Femur (tissue), 1 donor: ENCODE data around the gene OPTC.

Experiments
- DNase-seq: peaks from one replicate; pipeline ENCODE4 v3.0.0-alpha.2; 2017

Gene OPTC

DNA sequence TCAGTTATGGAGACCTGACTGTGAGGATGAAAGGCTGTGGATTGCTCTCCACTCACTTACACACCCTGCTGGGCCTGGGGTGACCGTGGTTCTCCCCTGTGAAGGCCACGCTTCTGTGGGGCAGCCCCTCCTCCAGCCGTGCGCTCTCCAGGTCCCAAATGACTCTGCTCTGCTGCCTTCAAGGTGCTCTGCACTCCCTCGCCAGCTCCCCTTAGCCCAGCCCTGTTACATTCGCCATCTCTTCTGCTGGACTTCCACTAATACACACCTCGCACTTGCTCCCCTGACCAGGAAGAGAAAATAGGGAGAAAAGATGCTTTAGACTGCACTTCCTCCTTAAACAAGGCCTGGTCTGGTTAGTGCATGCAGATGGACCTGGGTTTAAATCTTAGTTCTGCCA lies 24.6 kb downstream of the OPTC start:
- no peak for DNase-seq

DNA sequence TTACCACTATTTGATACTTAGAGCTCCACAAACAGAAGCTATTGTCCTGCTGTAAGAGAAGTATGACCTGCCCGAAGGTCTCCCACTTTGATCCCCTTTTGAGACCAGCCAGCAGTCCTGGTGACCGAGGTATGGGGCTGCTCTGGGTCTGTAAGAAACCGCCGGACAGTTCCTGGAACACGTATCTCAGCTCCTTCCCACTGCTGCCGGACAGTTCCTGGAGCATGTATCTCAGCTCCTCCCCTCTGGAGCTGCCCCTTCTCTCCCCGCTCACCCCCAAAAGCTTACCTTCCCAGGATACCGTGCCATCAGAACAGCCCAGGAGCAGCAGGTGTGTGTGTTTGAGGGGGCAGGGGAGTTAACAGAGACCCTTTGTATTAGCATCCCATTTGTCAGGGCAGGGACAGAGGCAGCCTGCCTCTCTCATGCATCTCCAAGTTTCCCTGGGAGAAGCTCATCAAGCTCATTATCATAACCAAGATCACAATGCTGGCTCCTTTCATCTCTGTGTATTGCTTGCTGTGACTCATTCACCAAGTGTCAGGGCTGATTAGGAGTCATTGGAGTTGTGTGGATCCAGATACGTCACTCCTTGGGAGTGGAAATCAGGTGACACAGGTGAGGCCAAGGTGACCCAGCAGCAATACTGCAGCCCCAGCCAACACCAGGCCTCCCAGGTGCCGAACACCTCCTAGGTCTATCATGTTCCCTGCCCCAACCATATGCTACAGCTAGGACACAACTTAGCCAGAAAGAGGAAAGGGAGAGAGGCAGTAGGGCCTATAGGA lies 25.3 kb downstream of the OPTC start:
- DNase-seq, result no peak

DNA sequence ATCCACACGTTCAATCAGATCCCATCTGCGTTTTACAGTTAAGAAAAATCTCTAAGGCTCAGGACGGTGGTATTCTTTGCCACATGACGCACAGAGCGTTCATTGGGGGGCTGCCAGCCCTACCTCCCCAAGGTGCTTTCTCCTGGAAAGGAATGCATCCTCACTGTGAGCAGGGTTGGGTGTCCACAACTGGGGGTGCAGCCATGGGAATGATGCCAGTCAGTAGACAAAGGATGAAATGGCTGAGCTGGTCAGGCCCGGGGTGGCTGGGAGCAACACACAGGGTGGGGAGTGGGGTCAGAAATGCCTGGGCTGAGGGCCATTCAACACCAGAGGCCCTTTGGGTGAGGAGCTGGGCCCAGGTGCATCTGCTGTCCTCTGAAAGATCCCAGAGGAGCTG lies 25.9 kb downstream of the OPTC start:
- DNase-seq, result no peak

DNA sequence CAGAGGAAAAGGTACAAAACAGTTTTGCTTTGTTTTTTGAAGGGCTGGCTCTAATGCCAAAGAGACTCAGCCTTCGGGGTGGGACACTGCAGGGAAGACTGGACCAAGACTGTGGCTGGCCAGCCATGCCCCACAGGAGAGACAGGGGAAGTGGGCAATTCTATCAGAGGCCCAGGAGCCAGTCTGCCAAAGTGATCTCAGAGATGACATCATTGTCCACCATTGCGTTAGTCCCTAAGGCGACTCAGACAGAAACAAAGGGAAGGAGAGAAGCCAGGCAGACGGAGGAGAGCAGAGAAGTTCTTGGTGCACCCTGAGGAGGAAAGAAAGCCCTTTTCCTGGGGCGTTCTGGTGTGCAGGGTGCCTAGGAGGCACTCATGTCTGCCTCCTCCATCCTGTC lies 26.4 kb downstream of the OPTC start:
- DNase-seq, result no peak

DNA sequence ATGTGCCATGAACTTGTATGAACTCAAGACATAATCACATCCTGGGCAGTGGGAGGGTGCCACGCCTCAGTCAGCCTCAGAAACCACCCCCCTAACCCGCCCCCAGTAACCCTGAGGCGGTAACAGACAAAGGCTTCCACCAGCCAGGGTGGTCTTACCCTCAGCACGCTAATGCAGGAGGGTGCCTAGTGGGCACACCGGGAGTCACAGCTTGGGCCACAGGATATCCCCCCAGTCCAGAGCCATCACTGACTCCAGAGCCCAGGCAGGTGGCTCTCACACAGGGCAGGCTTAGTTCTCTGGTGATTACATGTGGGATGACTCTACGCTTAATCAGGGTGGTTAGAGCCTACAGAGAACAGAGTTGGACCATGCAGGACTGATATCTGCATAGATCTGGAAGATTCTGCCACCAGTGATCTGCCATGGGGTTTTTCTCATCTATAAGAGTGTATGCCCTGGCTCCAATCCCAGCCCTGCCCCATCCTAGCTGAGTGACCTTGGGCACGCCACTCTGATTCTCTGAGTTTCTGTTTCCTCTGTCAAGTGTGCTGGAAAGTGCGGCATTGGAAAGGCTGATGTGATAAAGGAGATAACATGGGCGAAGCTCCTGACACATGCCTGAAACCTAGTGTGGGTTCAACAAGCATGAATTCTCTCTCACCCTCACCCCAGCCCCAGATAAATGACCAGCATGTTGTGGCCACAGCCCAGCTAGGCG lies 27.3 kb downstream of the OPTC start:
- DNase-seq, result no peak

DNA sequence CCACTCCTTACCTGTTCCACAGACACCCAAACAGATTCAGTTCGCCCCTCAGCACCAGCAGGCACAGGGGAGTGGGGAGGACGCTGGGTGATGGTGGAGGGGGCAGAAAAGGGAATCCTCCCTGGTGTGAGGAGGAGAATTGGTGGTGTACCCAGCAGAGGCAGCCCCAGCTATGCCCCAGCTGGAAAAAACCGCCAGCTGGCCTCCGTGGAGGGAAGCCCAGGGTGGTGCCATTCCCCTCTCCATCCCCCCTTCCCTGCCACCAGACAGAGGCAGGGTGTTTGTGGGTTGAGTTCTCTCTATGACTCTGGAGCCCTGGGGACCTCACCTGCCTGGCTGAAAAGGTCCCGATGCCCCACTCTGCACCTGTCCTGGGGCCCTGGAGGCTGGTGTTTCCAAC lies 27.9 kb downstream of the OPTC start:
- no peak for DNase-seq

DNA sequence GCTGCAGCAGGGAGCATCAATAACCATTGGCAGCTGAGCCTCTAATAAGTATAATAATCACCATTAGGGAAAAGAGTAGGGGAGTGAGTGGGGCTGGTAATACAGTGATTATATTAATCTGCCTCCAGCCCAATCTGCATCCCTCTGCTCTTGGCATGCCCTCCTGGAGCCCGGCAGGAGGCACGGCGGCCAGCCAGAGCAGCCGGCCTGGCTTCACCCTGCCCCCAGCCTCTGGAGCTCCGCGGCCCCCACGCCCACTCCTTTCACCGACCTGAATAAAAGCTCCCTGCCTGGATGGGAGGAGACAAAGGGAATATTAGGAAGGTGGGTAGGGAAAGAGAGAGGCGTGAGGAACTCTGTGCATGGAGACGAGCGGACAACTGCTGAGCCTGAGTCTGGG lies 28.3 kb downstream of the OPTC start:
- no peak for DNase-seq

DNA sequence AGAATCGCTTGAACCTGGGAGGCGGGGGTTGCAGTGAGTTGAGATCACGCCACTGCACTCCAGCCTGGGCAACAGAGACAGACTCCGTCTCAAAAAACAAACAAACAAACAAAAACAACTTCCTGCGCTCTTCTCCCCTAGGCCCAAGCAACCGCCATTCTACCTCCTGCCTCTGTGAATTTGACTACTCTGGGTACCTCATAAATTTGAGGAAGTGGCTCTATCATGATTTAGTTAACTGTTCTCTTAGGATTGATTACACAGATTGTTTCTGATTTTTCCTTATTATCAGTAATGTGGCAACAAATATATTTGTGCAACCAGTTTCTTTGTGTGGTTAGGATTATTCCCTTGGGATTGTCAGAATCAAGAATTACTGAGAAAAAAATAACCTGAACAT lies 29.7 kb downstream of the OPTC start:
- DNase-seq, result no peak

DNA sequence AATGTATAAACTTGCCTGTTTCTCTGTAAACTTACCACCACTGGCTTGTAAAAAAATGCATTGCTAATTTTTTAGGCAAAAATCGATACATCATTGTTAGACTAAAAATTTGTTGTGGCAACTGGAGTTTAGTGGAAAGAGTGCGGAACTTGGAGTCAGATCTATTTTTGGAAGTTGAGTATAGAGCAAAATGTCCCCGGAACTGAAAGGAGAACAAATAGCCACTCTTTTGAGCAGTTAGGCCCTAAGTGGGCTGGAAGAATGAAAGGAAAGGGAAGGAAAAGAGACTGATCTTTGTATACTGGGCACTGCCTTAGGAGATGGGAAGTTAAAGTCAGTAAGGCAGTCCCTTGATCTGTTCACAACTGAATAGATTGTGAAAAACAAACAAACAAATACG lies 30.2 kb downstream of the OPTC start:
- no peak for DNase-seq

DNA sequence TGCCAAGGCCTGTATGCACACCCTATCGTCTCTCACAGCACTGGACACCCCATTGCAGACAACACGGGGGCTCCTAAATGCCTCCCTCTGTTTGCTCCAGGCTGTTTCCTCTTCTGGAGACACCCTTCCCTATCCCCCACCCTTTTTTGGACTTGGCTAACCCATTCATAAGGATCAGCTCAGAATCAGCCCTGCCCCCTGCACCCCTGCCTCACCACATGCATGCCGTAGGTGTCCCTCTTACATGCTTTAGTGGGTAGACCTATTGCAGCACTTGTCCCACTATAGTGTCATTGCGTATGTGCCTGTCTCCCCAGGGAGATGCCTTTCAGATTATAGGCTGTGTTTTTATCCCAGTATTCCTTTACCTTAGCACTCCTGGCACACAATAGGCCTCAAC lies 30.9 kb downstream of the OPTC start:
- DNase-seq, result no peak

DNA sequence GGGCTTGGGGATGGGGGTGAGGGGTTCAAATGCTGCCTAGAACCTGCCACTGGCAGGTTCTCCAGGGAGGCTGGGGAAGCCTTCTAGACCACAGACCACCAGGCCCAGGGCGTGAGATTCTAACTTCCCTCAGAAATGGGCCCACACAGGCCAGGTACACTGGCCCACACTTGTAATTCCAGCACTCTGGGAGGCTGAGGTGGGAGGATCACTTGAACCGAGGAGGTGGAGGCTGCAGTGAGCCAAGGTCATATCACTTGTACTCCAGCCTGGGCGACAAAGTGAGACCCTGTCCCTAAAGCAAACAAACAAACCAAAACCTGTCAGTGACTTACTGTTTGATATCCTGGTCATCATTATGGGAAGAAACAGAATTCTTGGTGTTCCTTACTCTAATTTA lies 31.7 kb downstream of the OPTC start:
- DNase-seq, result no peak

DNA sequence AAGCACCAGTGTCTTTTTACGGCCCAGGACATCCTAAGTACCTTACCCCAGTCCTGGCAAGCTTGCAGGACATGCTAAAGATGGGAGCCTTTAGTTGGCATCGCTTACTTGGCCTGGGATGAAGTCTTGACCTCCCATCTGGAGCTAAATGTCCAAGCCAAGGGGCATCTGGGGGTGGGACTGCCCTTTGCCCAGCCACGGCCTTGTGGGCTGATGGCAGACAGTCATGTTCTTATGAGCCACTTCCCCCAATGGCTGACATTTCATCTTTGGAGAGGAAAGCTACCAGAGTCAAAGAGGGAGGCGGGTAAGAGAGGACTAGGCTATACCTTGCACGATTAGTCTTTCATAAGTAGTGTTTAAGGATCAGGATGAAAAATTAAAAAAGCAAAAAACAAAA lies 32.2 kb downstream of the OPTC start:
- no peak for DNase-seq

DNA sequence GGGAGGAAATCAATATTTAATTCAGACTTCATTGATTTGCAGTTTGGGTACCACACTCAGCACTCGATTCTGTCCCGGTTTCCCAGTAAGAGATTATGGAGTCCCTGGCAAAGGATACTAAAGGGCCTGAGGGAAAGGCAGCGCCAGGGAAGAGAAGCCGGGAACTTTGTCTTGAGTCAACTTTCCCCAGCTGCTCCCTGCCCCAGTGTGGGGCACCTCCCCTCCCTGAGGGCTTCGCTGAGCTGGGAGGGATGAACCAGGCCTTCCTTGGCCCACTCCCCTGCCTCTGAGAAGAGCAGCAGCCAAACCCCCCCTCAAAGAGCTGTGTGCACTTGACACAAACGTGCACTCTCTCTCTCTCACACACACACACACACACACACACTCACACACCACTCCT lies 32.6 kb downstream of the OPTC start:
- DNase-seq, result no peak

DNA sequence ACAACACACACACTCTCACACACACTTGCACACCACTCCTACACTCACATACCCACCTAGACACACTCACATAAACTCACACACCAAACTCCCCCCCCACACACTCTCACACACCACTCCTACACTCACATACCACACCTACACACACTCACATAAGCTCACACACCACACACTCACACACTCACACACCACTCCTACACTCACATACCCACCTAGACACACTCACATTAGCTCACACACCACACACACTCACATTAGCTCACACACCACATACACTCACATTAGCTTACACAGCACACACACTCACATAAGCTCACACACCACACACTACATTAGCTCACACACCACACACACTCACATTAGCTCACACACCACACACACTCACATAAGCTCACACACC lies 33.1 kb downstream of the OPTC start:
- DNase-seq, result no peak

DNA sequence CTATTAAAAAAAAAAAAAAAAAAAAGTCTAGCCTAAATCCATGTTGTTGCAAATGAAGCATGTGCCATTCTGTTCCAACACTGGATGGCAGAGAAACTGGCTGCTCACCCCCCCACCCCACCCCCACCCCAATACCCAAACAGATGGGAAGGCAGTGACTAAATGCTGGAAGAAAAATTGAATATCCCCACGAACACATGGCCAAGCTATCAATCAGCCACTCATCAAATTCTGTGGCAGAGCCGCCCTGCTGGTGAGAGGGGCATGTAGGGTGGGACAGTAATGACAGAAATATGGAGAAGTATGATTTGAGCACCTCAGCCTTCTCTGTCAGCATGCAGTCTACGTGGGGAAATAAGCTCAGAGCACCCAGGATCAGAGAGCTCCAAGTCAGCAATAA lies 34.1 kb downstream of the OPTC start:
- DNase-seq, result no peak

DNA sequence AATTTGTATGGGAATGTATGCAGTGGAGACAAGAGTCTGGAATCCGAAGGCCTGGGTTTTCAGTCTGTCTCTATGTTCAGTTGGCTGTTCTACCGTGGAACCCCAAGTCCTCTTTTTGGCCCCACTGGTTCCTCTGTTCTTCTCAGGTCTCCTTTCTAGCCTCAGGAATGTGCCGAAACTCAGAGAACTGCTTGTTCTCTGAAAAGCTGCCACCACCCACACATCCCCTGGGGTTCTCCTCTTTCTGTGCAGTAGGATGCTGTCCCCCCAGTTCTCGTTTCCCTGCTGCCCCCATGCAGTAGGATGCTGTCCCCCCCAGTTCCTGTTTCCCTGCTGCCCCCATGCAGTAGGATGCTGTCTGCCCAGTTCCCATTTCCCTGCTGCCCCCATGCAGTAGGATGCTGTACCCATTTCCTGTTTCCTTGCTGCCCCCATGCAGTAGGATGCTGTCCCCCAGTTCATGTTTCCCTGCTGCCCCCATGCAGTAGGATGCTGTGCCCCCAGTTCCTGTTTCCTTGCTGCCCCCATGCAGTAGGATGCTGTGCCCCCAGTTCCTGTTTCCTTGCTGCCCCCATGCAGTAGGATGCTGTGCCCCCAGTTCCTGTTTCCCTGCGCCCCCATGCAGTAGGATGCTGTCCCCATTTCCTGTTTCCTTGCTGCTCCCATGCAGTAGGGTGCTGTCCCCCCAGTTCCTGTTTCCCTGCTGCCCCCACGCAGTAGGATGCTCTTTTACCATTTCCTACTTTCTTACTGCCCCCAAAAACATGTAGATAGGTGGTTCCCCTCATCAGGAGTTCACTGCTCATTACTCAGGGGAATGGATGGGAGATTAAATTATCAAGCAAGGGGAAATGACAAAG lies 35.3 kb downstream of the OPTC start:
- DNase-seq, result no peak

DNA sequence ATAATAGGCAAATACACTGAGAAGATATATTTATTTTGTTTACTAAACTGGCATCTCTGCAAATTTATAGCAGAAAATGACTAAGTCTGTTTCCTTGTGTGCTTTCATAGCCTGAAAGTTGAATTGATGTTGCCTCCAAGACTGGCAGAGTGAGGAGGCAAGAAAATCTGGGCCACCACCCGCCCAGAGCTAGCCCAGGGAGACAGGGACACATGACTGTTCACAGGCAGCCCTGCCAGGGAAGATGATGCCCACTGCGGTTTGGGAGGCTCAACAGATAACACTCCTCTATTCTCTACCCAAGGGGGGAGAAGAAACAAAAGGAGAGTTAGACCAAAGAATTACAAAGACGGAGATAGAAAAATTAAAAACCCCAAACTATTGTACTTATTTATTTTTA lies 37.1 kb downstream of the OPTC start:
- DNase-seq, result no peak

DNA sequence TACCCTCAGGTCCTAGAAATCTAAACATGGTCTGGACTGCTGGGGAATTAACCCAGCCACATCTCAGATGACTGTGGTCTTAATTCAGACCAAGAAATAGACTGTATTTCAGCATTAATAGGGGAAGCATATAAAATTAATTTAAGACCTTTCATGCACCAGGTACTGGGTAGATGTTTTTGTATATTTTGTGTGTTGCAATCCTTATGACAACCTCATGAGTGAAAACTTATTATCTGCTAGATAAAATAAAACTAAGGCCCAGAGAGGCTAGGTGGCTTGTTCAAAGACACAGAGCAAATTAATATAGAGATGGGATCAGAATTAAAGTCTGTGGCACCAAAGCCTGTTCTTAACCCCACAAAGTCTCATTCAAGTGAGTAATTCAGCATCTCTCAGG lies 40.1 kb downstream of the OPTC start:
- DNase-seq, result no peak

DNA sequence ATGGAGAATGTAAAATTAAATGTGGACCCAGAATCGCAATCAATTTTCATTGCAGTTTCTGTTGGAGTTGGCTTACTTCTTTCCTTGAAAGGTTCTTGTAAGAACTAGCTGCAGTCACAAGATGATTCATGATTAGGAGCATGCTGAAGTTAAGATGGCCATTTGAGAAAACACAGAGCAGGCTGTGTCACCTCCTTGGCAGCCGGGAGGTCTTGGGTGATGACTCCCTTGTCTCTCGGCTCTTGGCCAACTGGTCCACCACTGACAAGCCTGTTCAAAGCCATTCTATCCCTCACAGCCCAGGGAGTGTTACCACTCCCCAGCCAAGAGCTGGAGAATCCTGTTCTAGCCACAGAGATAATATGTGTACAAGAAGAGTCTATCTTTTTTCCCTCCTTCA lies 40.6 kb downstream of the OPTC start:
- DNase-seq, result no peak

DNA sequence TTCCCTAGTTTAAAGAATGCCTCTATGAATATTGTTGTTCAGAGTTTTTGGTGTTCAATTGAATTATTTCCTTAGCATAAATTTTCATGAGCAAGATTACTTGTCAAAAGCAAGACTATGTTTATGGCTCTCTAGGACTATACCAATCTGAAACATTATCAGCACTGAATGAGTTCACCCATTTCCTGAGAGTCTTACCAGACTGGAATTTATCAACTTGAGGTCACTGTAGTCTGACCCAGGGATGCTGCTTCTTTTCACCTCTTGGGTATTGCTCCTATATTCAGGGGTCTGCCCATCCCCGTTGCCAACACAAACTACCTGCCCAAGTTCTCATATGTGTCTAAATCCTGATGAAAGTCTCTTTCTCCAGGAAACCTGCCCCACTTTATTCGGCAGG lies 42.6 kb downstream of the OPTC start:
- no peak for DNase-seq

DNA sequence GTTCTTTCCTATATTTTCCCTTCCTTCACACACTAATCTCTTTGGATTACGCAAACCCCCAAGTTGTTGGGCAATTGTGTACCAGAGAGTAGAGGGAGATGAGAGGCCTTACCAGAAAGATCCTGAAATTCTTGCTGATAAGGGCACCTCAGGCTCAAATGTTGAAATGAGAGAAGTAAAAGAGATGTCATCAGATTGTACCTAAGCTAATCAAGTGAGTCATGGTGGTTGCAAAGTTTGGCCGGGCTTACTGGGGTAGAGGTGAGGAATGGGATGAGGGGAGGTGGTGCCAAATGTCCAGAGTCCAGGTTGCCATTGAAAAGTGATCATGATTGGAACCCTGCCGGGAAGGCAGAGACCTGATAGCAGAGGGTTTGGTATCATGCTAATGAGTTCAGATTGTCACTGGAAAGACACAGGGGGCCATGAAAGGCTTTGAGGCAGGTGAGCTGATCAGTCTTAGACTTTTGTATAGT lies 43.1 kb downstream of the OPTC start:
- DNase-seq, result no peak

DNA sequence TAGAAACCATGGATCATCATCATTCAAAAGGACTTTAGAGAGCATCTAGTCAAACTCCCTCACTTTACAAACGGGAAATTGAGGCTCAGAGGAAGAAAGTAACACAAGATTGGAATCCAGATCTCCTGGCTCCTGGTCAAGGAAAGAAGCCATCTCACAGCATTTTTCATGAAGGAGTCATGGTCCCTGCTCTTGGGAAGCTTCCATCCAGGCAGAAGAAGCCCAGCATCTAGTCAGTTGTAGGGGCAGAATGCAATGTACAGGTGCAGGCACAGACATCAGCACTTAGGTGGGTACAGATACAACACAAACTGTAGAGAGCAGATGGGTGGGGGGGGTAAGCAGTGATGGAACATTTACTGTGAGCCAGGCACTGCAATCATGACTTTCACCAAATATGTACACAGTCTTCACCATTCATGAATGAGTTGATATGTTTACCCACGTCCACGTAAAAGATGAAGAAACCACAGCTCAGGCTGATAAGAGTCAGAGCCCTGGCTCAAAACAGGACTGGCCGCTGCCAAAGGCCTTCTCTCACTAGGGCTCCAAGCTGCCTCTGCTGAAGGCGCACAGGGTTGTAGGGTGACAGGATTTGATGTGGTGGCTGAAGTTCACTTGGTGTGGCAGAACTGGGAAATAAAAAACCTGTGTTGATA lies 44.0 kb downstream of the OPTC start:
- no peak for DNase-seq

DNA sequence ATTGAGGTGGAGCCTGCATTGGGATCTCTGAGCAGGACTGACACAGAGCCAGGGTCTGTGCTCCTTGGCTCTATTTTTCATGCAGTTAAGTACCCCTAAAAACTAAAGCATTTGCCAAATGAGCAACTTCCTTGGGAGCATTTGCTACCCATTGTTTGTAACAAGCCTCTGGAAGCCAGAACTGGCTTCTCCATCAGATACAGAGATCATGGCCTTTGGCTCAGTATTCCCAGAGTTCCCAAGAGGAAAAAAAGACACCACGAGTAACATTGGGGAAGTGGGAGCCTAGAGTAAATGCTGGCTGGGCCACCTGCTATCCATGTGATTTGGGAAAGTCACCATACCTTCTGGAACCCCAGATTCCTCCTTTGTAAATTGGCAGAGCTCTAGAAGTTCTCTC lies 44.8 kb downstream of the OPTC start:
- DNase-seq, result no peak
